ENCODE measurements around the gene FBXO28.

DNA sequence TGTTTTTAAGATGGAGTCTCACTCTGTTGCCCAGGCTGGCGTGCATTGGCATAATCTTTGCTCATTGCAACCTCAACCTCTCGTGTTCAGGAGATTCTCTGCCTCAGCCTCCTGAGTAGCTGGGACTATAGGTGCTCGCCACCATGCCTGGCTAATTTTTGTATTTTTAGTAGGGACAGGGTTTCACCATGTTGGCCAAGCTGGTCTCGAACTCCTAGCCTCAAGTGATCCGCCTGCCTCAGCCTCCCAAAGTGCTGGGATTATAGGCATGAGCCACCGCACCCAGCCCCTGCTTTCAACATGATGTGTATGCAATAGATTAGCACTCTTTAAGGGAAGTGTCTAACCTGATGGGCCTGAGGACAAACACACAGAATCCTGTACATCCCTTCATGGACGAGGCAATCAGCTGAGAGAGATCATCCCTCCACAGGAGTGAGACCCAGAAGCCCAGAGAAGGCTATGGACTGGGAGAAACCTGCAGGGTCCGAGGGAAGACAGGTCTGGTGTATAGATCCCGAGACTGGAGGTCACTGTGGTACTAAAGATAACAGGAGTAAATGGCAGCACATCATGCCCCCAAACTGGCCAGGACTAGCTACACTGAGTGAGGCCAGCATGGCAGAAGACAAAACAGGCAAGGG, 63.6 kb downstream of the FBXO28 start:
- TF ChIP-seq POLR2A (IDR thresholded peaks at IDR 0.05) (no peak), CTCF (IDR thresholded peaks at IDR 0.05) (no peak)

Data from heart left ventricle (tissue), 13 donors.